Ishikawa (cell line): ENCODE results near the gene ASXL1.

Experiments
- CEBPB ChIP-seq: IDR thresholded peaks from 2 replicates; pipeline ENCODE4 v1.6.1; 2012
- CREB1 ChIP-seq: IDR thresholded peaks from 2 replicates; pipeline ENCODE4 v1.6.1; 2012; ENCODE audit warnings: low read depth
- EGR1 ChIP-seq: IDR thresholded peaks from 2 replicates; pipeline ENCODE4 v1.6.1; 2012
- EP300 ChIP-seq: IDR thresholded peaks from 2 replicates; pipeline ENCODE4 v1.6.1; 2012; ENCODE audit warnings: borderline replicate concordance
- FOXM1 ChIP-seq: IDR thresholded peaks from 2 replicates; pipeline ENCODE4 v1.6.1; 2012; ENCODE audit warnings: low read depth, borderline replicate concordance
- NFIC ChIP-seq: IDR thresholded peaks from 2 replicates; pipeline ENCODE4 v1.6.1; 2012
- RAD21 ChIP-seq: IDR thresholded peaks from 2 replicates; pipeline ENCODE4 v1.6.1; 2012; ENCODE audit warnings: low read depth
- TCF12 ChIP-seq: IDR thresholded peaks from 2 replicates; pipeline ENCODE4 v1.6.1; 2012; ENCODE audit warnings: low read depth
- TEAD4 ChIP-seq: IDR thresholded peaks from 2 replicates; pipeline ENCODE4 v1.6.1; 2012
- YY1 ChIP-seq: IDR thresholded peaks from 2 replicates; pipeline ENCODE4 v1.6.1; 2012; ENCODE audit warnings: low read depth
- ZBTB7A ChIP-seq: IDR thresholded peaks from 2 replicates; pipeline ENCODE4 v1.6.1; 2012; ENCODE audit warnings: low read depth
- TF ChIP-seq, protein P1 (sequence below): IDR thresholded peaks from 2 replicates; pipeline ENCODE4 v1.6.1; 2012; ENCODE audit warnings: low read depth, mild to moderate bottlenecking
- TF ChIP-seq, protein P2 (sequence below): IDR thresholded peaks from 2 replicates; pipeline ENCODE4 v1.6.1; 2012
- TF ChIP-seq, protein P3 (sequence below): IDR thresholded peaks from 2 replicates; pipeline ENCODE4 v1.6.1; 2012

The ASXL1 gene

DNA sequence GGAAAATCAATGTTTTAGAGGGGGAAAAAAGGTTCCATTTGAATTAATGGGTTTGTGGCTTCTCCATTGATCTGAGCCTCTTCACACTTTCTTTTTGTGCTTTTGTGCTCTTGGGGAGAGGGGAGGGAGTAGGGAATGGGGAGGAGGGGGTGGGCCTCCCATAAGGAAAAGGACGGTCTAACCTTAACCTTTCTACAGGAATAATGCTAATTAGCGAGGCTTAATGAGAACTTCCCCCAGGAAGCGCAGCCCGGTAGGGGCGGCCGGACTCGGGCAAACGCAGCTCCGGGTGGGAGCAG lies 124.0 kb downstream of the ASXL1 start:
- TF ChIP-seq YY1 (no peak), CEBPB (no peak), EGR1 (no peak), CREB1 (no peak), RAD21 (no peak), FOXM1 (no peak), TCF12 (no peak), TEAD4 (no peak), NFIC (no peak), EP300 (no peak)
- TF ChIP-seq, protein P1, sequence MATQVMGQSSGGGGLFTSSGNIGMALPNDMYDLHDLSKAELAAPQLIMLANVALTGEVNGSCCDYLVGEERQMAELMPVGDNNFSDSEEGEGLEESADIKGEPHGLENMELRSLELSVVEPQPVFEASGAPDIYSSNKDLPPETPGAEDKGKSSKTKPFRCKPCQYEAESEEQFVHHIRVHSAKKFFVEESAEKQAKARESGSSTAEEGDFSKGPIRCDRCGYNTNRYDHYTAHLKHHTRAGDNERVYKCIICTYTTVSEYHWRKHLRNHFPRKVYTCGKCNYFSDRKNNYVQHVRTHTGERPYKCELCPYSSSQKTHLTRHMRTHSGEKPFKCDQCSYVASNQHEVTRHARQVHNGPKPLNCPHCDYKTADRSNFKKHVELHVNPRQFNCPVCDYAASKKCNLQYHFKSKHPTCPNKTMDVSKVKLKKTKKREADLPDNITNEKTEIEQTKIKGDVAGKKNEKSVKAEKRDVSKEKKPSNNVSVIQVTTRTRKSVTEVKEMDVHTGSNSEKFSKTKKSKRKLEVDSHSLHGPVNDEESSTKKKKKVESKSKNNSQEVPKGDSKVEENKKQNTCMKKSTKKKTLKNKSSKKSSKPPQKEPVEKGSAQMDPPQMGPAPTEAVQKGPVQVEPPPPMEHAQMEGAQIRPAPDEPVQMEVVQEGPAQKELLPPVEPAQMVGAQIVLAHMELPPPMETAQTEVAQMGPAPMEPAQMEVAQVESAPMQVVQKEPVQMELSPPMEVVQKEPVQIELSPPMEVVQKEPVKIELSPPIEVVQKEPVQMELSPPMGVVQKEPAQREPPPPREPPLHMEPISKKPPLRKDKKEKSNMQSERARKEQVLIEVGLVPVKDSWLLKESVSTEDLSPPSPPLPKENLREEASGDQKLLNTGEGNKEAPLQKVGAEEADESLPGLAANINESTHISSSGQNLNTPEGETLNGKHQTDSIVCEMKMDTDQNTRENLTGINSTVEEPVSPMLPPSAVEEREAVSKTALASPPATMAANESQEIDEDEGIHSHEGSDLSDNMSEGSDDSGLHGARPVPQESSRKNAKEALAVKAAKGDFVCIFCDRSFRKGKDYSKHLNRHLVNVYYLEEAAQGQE, result no peak
- TF ChIP-seq, protein P2, sequence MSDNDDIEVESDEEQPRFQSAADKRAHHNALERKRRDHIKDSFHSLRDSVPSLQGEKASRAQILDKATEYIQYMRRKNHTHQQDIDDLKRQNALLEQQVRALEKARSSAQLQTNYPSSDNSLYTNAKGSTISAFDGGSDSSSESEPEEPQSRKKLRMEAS, result no peak

DNA sequence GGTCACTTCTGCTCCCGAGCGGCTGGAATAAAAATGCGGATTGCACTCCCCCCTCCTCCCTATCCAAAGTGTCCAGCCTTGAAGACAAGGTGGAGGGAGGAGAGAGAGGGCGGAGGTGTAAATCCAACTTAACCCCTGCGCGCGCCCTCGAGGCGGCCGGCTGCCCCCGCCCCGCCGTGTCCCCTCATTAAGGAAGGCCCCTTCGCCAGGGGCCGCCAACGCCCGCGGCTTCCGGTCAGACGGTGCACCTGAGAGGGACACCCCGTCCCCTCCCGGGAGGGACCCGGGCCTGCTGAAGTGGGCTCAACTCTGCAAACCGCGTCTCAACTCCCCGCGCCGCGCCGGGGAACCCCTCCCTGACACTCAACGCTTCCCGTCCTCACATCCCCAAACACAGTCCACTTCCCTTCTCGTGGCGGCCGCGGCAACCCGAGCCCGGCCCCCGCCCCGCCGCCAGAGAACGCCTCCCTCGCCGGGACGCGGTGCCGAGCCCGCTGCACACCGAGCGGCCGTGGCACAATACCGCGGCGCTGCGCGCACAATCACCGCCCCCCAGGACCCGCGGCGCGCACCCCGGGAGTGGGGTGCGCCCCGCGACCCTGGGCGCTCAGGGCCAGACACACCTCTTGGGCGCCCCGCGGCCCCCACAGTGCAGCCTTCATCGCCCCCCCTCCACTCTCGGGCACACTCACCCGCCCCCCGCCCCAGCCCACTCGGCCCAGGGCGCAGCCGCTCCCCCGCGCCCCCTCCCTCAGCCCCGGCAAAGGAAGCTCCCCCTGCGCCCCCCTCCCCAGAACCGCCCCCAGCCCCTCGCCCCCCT lies 124.5 kb downstream of the ASXL1 start:
- no peak; the same call in none of the 2 replicates for TF ChIP-seq ZBTB7A
- TF ChIP-seq, protein P2, result 0 out of 2 replicates have a peak, but pooled peaks have one; percentile 5

DNA sequence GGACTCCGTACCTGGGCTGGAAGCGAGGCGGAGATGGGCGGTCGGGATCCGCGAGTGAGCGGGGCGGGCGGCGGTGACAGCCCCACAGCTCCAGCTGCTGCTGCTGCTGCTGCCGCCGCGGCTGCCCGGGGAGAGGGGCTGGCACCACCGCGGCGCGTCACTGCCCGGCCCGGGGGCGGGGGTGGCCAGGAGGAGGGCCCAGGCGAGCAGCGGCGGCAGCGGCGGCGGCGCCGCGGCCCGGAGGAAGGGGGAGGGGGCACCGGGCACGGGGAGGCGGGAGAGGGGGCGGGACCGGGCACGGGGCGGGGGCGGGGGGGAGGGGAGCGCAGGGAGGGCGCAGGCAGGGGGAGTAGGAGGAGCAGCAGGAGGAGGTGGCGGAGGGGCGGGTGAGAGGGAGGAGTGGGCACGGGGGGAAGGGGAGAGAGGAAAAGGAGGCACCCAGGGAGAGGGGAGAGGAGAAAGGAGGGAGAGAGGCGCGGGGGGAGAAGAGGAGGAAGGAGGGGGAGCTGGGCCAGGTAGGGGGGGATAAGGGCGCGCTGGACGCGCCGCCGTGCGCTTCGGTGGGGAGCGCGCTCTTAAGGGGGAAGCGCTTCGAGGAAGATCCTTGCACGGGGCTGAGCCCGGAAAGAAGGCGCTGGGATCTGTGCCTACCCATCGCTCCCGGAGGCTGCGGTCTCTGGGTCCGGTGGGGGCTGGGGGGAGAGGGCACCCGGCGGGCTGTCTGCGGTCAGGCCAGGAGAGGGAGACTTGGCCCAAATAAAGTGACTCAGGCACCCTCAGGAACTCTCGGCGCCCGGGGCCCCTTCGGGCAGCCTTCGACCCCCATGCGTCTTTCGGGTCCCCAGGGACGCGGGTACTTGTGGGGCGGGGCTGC lies 125.5 kb downstream of the ASXL1 start:
- TF ChIP-seq ZBTB7A (peak; percentile 60; the same call in 1 of the 2 replicates), NFIC (no peak), EGR1 (0 out of 2 replicates have a peak, but pooled peaks have one; percentile 22), EP300 (no peak), RAD21 (no peak)

DNA sequence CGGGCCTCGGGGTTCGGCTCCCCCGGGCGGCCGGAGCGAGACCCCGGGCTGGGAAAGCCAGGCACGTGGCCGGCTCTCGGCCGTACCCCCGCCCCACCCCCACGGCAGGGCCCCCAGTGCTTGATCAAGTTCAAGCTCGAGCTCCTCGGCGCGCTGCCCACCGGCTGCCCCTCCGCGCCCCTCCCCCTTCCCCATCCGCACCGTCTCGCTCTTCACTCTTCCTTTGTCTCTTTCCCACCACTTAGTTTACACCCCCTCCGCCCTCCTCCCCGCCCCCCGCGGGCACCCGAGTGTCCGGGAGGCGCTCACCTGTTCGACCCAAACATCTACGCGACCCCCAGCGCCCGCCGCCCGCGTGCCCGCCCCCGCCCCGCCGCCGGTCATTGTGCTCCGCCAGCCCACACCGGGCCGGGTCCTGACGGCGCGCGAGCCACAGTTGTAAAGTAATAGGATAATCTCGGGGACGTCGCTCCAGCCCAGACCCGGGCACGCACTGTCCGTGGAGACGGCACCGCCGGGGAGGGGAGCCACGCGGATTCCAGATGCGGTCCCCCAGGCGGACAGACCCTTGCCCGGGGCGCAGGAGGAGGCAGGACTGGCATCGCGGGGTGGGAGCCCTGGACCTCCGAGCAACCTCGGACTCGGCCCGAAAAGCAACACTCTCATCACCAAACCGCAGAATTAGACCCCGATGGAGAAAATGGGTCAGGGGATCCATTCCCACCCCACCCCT lies 126.3 kb downstream of the ASXL1 start:
- TF ChIP-seq ZBTB7A (peak; percentile 47), TCF12 (no peak), NFIC (no peak)

DNA sequence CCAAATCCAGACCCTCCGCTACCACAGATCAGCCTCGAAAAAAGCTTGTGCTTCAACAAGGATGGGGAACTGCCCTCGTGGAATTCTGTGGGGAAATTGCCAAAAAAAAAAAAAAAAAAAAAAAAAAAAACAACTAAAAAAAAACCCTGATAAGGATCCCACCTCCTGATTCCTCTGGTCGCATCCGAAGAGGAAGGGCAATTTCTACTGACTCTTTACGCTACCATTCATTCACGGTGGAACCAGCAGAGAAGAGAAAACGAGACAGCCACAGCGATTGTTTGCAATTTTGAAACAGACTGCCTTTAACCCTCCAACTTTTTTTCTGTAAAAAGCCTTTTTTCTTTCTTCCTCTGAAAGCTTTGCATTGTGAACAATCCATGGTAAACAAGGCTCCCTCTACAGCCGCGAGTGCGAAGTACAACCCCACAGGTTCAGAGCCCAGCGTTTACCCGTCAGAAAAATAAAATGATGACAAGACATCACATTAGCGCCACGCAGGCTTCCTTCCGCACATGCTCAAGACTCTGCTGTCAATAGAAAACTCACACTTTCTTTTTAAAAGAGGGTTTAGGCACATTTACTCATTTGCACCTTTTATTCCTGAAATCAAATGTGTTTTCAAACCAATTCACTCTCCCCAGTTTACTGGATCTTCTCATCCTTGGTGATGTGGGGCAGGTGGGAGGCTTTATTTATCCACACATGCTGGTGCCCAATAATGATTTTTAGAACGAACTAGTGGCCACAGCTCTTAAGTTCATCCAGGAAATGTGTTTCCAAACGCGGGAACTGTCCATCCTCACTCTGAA lies 127.0 kb downstream of the ASXL1 start:
- TF ChIP-seq RAD21, result peak; percentile 65
- no peak for TF ChIP-seq CREB1
- TF ChIP-seq, protein P2, result 0 out of 2 replicates have a peak, but pooled peaks have one; percentile 35

DNA sequence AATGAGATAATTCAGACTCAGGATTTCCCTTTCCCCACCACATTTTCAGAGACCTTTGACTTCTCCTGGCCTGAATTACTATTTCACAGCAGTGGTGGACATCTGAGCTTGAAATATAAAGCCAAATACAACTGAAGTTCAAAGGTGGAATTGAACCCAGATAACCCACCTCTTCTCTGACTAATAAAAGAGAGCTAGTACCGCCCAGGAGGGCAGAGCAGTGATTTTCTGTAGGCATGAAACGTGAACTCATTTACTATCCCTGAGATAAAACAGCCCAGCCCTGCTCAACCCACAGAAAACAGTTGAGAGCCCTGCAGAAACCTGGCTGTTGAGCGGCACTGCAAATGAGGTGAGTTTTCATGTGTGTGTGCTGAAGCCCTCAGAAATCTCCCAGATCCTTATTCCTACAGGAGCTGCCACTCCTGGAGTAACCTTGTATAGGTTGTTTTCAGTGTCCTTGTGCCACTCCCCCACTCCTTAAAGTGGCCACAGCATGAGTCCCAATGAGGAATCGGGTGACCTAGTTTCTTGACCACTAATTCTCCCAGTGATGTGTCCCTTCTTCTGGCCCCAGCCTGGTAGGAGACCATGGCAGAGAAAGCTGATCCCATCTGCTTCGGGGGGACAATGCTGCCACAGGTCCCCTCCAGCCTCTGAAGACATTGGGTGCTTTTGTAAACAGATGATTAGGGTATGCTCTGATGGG lies 127.8 kb downstream of the ASXL1 start:
- TF ChIP-seq, protein P3, sequence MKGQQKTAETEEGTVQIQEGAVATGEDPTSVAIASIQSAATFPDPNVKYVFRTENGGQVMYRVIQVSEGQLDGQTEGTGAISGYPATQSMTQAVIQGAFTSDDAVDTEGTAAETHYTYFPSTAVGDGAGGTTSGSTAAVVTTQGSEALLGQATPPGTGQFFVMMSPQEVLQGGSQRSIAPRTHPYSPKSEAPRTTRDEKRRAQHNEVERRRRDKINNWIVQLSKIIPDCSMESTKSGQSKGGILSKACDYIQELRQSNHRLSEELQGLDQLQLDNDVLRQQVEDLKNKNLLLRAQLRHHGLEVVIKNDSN, result no peak

DNA sequence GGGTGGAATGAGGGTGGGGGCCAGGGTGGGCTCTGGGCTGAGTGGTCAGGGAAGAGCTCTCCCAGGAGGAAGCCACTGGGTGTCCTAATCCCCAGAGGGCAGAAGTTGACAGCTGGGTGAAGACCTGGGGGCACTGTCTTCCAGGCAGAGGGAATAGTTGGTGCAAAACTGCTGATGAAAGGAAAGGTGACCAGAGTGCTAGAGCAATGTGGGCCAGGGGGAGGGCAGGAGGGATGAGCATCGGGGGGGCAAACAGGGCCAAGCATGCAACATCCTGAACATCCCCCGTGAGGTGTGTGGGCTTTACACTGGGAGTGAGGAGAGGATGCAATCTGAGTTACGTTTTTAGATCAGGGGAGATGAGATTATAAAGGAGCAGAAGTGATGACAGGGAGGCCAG lies 129.2 kb downstream of the ASXL1 start:
- TF ChIP-seq EGR1 (no peak), TCF12 (no peak), TEAD4 (no peak)
- TF ChIP-seq, protein P1, result no peak
- TF ChIP-seq, protein P3, result no peak
- TF ChIP-seq, protein P2, result no peak
